ENCODE results near the gene FTH1.
"Not testable (repeated sequence)": the region's sequence is repeated elsewhere in the genome, so short reads cannot be mapped to it uniquely, and the experiment has no call there.

DNA sequence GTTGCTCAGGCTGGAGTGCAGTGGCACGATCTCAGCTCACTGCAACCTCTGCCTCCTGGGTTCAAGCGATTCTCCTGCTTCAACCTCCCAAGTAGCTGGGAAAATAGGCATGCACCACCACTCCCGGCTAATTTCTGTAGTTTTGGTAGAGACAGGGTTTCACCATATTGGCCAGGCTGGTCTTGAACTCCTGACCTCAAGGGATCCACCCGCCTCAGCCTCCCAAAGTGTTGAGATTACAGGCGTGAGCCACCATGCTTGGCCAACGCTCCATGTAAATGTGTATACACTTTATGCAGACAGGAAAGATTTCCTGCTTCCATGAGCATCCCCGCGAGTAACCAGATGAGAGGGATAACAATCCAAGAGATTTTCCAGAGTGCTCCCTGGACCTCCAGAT is 34.8 kb upstream of the FTH1 start:
- TF ChIP-seq POLR2AphosphoS5 (IDR thresholded peaks at IDR 0.05); POLR2A (IDR thresholded peaks at IDR 0.05); EP300 (IDR thresholded peaks at IDR 0.05; ENCODE audit: low read depth): not testable (repeated sequence)
- TF ChIP-seq, protein P1, sequence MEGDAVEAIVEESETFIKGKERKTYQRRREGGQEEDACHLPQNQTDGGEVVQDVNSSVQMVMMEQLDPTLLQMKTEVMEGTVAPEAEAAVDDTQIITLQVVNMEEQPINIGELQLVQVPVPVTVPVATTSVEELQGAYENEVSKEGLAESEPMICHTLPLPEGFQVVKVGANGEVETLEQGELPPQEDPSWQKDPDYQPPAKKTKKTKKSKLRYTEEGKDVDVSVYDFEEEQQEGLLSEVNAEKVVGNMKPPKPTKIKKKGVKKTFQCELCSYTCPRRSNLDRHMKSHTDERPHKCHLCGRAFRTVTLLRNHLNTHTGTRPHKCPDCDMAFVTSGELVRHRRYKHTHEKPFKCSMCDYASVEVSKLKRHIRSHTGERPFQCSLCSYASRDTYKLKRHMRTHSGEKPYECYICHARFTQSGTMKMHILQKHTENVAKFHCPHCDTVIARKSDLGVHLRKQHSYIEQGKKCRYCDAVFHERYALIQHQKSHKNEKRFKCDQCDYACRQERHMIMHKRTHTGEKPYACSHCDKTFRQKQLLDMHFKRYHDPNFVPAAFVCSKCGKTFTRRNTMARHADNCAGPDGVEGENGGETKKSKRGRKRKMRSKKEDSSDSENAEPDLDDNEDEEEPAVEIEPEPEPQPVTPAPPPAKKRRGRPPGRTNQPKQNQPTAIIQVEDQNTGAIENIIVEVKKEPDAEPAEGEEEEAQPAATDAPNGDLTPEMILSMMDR (IDR thresholded peaks at IDR 0.05) = not testable (repeated sequence)

All from transverse colon (tissue), 4 donors.